DOHH2 (cell line): ENCODE measurements around the gene UBAP1L.

Experiments used
- CTCF ChIP-seq: fragments of 200-600 bp; sonication (generic); IDR thresholded peaks from one replicate; pipeline ENCODE4 v1.5.1; 2014; ENCODE audit warnings: antibody characterized with exemption, mild to moderate bottlenecking, low read depth, low read length; ENCODE audit not compliant: poor library complexity, severe bottlenecking
- EZH2phosphoT487 ChIP-seq: fragments of 200-600 bp; sonication (generic); IDR thresholded peaks from 2 replicates; pipeline ENCODE4 v1.6.1; 2017; ENCODE audit warnings: borderline replicate concordance, mild to moderate bottlenecking, antibody characterized with exemption, low read length, moderate library complexity, mixed read lengths

- TF ChIP-seq CTCF (no peak), EZH2phosphoT487 (no peak)
Observed at GRCh38 chr15:65089206-65089824, 25.7 kb downstream of the UBAP1L start.
